Neutrophil (primary cell): ENCODE measurements around the gene RP2.
A peak's percentile ranks its signal among the peaks of the same experiment; 100 is the strongest.

ENCODE experiments used
- H3K27ac ChIP-seq: fragments of 200-600 bp; sonication (generic); 2 replicates; pipeline ENCODE4 v1.5.1; 2016; ENCODE audit warnings: mild to moderate bottlenecking, moderate library complexity
- H3K27me3 ChIP-seq: fragments of 200-600 bp; sonication (generic); 2 replicates; pipeline ENCODE4 v1.6.0; 2016; ENCODE audit warnings: mild to moderate bottlenecking
- H3K36me3 ChIP-seq: fragments of 200-600 bp; sonication (generic); 2 replicates; pipeline ENCODE4 v1.5.1; 2017
- H3K4me1 ChIP-seq, 2 experiments: fragments of 200-600 bp in 1 of 2; sonication (generic) in 1 of 2; 1 replicate in 1 of 2; 2 replicates in 1 of 2; pipeline versions ENCODE4 v1.5.1 to v1.6.1; 2013 to 2016; ENCODE audit warnings: low read depth in 1 of 2, low read length in 1 of 2, mild to moderate bottlenecking in 1 of 2, moderate library complexity in 1 of 2; ENCODE audit not compliant: control insufficient read depth in 1 of 2, insufficient read depth in 1 of 2
- H3K4me3 ChIP-seq, 2 experiments: fragments of 200-600 bp in 1 of 2; sonication (generic) in 1 of 2; 1 replicate in 1 of 2; 2 replicates in 1 of 2; pipeline ENCODE4 v1.5.1; 2013 to 2016; ENCODE audit warnings: low read depth in 1 of 2, low read length in 1 of 2, mild to moderate bottlenecking in 1 of 2, moderate library complexity in 1 of 2
- H3K9me3 ChIP-seq: fragments of 200-600 bp; sonication (generic); 2 replicates; pipeline ENCODE4 v1.5.1; 2016
- TF ChIP-seq, protein P1 (sequence below): fragments of 200-600 bp; sonication (generic); IDR thresholded peaks from 2 replicates; pipeline ENCODE4 v1.5.1; 2016; ENCODE audit warnings: antibody characterized with exemption

RP2 gene

DNA sequence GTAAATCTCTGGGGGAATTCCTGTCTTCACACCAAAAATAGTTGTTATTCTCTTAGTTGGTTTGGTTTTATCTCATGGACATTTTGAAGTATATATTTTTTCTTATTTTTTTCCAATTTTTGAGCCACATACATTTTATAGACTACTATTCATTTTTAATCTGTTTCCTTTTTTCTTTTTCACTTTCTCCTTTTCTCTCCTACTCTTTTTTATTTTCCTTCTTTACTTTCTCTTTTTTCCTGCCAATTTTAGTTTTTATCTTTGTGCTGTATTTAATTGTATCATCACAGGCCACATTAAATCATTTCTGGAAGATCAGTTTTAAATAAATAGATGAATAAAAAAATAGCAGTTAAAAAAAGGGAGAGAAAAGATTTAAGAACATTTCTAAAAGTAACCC is 61.4 kb downstream of the RP2 start:
- H3K9me3 ChIP-seq, result no peaks in the 10 kb centered on the region
- TF ChIP-seq, protein P1, sequence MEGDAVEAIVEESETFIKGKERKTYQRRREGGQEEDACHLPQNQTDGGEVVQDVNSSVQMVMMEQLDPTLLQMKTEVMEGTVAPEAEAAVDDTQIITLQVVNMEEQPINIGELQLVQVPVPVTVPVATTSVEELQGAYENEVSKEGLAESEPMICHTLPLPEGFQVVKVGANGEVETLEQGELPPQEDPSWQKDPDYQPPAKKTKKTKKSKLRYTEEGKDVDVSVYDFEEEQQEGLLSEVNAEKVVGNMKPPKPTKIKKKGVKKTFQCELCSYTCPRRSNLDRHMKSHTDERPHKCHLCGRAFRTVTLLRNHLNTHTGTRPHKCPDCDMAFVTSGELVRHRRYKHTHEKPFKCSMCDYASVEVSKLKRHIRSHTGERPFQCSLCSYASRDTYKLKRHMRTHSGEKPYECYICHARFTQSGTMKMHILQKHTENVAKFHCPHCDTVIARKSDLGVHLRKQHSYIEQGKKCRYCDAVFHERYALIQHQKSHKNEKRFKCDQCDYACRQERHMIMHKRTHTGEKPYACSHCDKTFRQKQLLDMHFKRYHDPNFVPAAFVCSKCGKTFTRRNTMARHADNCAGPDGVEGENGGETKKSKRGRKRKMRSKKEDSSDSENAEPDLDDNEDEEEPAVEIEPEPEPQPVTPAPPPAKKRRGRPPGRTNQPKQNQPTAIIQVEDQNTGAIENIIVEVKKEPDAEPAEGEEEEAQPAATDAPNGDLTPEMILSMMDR, result no peak
- no peaks in the 10 kb centered on the region for H3K36me3 ChIP-seq
- H3K27me3 ChIP-seq, result no peaks in the 10 kb centered on the region
- H3K4me3 ChIP-seq, result no peak overlapping the region
- no peaks in the 10 kb centered on the region for H3K4me1 ChIP-seq
- no peak overlapping the region for H3K27ac ChIP-seq

DNA sequence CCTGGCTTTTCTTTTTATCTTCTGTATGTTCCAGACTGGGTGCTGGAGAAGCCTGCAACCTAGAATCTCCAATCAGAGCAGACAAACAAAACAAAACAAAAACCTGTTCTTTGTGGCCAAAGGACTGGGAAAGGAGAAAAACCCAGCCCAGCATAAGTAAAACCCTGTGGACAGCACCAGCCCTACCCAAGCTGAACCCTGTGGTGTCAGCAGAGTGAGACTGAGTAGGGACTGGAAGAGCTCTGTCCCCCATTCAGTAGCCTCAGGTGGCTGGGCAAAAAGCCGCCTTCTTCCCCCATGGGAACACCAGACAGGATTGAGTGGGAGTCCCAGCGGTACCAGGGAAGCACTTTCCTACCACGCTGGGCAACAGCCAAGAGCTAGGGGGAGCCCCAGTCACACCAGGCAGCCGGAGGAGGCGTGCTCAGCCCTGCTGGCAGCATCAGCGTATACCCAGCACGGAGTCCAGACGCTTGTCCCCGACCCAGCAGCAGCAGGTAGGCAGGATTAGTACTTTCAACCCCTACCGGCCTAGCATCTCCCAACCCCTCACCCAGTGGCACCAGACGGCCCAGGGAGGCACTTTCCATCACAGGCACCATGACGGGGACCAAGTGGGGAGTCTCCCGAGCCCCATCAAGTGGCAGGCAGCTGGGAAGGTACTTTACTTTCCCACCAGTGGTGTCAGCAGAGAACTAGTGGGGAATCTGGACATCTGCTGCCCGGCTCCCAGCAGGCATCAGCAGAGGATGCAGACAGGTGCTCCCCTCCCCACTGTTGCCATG is 66.8 kb downstream of the RP2 start:
- TF ChIP-seq, protein P1, result no peak
- peaks cover 0 to 4% of the 10 kb centered on the region in 2 experiments for H3K4me1 ChIP-seq

DNA sequence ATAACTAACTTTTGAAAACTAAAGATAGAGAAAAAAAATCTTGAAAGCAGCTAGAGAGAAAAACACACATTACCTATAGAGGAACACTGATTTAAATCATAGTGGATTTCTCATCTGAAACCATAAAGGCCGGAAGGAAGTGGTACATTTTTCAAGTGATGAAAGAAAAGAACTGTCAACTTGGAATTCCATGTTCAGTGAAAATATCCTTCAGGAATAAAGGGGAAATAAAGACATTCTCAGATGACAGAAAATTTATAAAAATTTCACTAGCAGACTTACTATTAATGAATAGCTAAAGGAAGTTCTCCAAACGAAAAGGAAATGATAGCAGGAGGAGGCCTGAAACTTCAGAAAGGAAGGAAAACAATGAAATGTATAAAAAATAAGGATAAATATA is 67.8 kb downstream of the RP2 start:
- Histone ChIP-seq H3K4me1 (peaks cover 0 to 4% of the 10 kb centered on the region in 2 experiments), H3K4me3 (no peak overlapping the region), H3K27ac (no peak overlapping the region), H3K36me3 (no peaks in the 10 kb centered on the region), H3K27me3 (peaks cover under 1% of the 10 kb centered on the region), H3K9me3 (no peaks in the 10 kb centered on the region)
- TF ChIP-seq, protein P1, result no peak

More for the DNA sequence above, 66.8 kb downstream of the RP2 start:
- Histone ChIP-seq H3K36me3 (no peaks in the 10 kb centered on the region), H3K27me3 (no peaks in the 10 kb centered on the region), H3K4me3 (no peak overlapping the region), H3K9me3 (no peaks in the 10 kb centered on the region), H3K27ac (no peak overlapping the region)

DNA sequence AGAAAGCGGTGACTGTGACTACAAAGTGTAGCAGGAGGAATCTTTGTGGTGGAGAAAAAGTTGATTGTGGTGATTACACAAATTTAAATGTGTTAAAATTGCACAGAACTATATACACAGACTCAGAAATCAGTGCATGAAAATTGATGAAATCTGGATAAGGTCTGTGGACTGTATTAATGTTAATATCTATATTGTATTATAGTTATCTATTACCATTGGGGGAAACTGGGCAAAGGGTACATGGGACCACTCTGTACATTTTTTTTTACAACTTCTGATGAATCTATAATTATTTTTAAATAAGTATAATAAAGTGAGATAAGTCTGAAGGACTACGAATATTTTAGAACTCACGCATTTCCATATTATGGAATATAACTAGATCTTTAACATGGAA is 73.6 kb downstream of the RP2 start:
- TF ChIP-seq, protein P1, result no peak
- H3K4me1 ChIP-seq, result peaks cover 9 to 11% of the 10 kb centered on the region in 2 experiments

DNA sequence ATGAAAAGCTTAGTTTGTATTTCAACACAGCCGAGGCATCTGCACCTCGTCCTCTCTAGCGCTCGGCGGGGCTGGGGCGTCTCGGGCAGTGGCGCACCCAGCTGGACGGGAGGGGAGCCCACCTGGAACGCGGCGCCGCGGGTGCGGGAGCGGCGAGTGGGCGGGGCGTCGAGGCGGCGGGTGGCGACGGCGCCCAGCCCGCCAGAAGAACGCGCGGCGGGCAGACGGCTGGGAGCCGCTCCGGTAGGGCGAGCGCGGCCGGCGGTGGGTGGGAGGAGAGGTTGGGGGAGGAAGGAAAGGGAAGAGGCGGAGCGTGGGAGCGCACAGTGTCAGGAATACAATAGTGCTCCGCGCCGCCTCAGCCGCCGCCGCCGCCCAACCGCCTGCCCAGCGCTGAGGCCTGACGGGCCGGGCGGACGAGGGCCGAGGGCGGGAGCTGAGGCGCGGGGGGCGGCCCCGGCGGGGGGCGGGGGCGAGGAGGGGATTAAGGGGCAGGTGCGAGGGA is 75.3 kb downstream of the RP2 start, which contains the start of gene JADE3:
Gene JADE3, plus strand, starts transcription at position 324 of the 505 bp plus-strand sequence. CDS start 72,474 bp downstream, outside the sequence.
- peaks cover 51% of the 10 kb centered on the region for H3K27me3 ChIP-seq
- H3K4me3 ChIP-seq, result peak within 1 kb of the TSS; percentile 45 to 61
- TF ChIP-seq, protein P1, result no peak
- H3K27ac ChIP-seq, result no peak within 1 kb of the TSS
- no peaks in the 10 kb centered on the region for H3K36me3 ChIP-seq
- H3K4me1 ChIP-seq, result peaks cover 9 to 11% of the 10 kb centered on the region in 2 experiments
- no peaks in the 10 kb centered on the region for H3K9me3 ChIP-seq

More for the DNA sequence above, 73.6 kb downstream of the RP2 start:
- no peaks in the 10 kb centered on the region for H3K9me3 ChIP-seq
- no peak overlapping the region for H3K27ac ChIP-seq
- H3K4me3 ChIP-seq, result no peak overlapping the region
- H3K27me3 ChIP-seq, result peaks cover 51% of the 10 kb centered on the region
- no peaks in the 10 kb centered on the region for H3K36me3 ChIP-seq
